Cortex of kidney (tissue), 1 donor: ENCODE data around the gene MAGEA11.
"Not testable (repeated sequence)": the region's sequence is repeated elsewhere in the genome, so short reads cannot be mapped to it uniquely, and the experiment has no call there.

Source experiments
- DNase-seq: peaks from one replicate; lab custom pipeline; 2025; lab: John Stamatoyannopoulos, UW

The MAGEA11 gene

GRCh38 chrX:149717803-149718202 is 5.9 kb downstream of the MAGEA11 start:
- DNase-seq = no peak

- DNase-seq = no peak
These were observed 6.9 kb downstream of the MAGEA11 start for GRCh38 chrX:149718757-149719156.

- no peak for DNase-seq
These were observed 8.3 kb downstream of the MAGEA11 start for GRCh38 chrX:149720021-149720689.

- not testable (repeated sequence) for DNase-seq
These were observed 9.4 kb downstream of the MAGEA11 start for GRCh38 chrX:149721241-149721640.

- DNase-seq = no peak
These were observed 9.9 kb downstream of the MAGEA11 start for GRCh38 chrX:149721778-149722177.

- DNase-seq = not testable (repeated sequence)
These were observed 11.8 kb downstream of the MAGEA11 start for GRCh38 chrX:149723583-149724118.

GRCh38 chrX:149727308-149727707 is 15.4 kb downstream of the MAGEA11 start:
- not testable (repeated sequence) for DNase-seq

- not testable (repeated sequence) for DNase-seq
These were observed 30.4 kb downstream of the MAGEA11 start for GRCh38 chrX:149742269-149742668.

- DNase-seq = not testable (repeated sequence)
These were observed 34.6 kb downstream of the MAGEA11 start for GRCh38 chrX:149746390-149747007.

- DNase-seq = peak; percentile 2
These were observed 45.6 kb downstream of the MAGEA11 start for GRCh38 chrX:149757206-149758067.

GRCh38 chrX:149758068-149758714 is 46.3 kb downstream of the MAGEA11 start:
- no peak for DNase-seq

- not testable (repeated sequence) for DNase-seq
These were observed 46.8 kb downstream of the MAGEA11 start for GRCh38 chrX:149758715-149759078.

- DNase-seq = no peak
These were observed 48.0 kb downstream of the MAGEA11 start for GRCh38 chrX:149759824-149760223.

- no peak for DNase-seq
These were observed 49.1 kb downstream of the MAGEA11 start for GRCh38 chrX:149760965-149761364.

GRCh38 chrX:149761858-149762674 is 50.2 kb downstream of the MAGEA11 start:
- DNase-seq = not testable (repeated sequence)

GRCh38 chrX:149762696-149763614 is 51.1 kb downstream of the MAGEA11 start:
- DNase-seq = no peak
